Fibroblast of villous mesenchyme (primary cell): ENCODE data around the gene IL13. TPM values are rescaled to one million over a fixed set of nuclear protein-coding genes. Genes with fewer than 3 reads are reported as not detected.
A peak's percentile ranks its signal among the peaks of the same experiment; 100 is the strongest.

Source experiments
- DNase-seq: peaks from one replicate; pipeline ENCODE4 v3.0.0-alpha.2; 2010; ENCODE audit warnings: low read depth
- H3K4me3 ChIP-seq: 2 replicates; pipeline ENCODE4 v1.5.1; 2011; ENCODE audit warnings: low read depth, mild to moderate bottlenecking, low read length
- total RNA-seq: library from RNA; depleted of rRNA; stranded (reverse); fragments of >200 nt; gene quantifications from 2 replicates; pipeline ENCODE4 v1.2.3, GENCODE V29; 2012
- TF ChIP-seq, protein P1 (sequence below): IDR thresholded peaks from 2 replicates; pipeline ENCODE4 v1.5.1; 2012; ENCODE audit warnings: low read depth, mild to moderate bottlenecking, low read length; ENCODE audit not compliant: insufficient read depth

Gene IL13
- total RNA-seq, 1 donor, result not detected

DNA sequence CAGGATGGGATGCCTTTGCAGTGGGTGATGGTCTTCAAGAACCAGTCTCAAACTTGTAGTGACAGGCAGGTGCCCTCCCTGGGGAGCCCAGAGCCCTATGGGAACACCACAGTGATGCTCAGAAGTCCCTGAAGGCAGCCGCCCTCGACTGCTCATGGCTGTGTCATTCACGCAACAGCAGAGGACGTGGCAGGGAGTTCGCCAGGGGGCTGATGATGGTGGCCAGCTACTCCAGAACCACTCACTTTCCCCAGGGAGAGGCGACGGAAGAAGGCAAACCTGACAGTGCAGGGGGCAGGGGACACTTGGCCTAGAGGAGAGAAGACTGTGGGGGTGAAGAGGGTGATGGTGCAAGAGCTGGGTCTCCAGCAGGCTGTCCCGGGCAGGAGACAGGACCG lies 4.0 kb downstream of the IL13 start:
- no peak for DNase-seq
- TF ChIP-seq, protein P1, sequence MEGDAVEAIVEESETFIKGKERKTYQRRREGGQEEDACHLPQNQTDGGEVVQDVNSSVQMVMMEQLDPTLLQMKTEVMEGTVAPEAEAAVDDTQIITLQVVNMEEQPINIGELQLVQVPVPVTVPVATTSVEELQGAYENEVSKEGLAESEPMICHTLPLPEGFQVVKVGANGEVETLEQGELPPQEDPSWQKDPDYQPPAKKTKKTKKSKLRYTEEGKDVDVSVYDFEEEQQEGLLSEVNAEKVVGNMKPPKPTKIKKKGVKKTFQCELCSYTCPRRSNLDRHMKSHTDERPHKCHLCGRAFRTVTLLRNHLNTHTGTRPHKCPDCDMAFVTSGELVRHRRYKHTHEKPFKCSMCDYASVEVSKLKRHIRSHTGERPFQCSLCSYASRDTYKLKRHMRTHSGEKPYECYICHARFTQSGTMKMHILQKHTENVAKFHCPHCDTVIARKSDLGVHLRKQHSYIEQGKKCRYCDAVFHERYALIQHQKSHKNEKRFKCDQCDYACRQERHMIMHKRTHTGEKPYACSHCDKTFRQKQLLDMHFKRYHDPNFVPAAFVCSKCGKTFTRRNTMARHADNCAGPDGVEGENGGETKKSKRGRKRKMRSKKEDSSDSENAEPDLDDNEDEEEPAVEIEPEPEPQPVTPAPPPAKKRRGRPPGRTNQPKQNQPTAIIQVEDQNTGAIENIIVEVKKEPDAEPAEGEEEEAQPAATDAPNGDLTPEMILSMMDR, result no peak
- H3K4me3 ChIP-seq, result no peak overlapping the region

DNA sequence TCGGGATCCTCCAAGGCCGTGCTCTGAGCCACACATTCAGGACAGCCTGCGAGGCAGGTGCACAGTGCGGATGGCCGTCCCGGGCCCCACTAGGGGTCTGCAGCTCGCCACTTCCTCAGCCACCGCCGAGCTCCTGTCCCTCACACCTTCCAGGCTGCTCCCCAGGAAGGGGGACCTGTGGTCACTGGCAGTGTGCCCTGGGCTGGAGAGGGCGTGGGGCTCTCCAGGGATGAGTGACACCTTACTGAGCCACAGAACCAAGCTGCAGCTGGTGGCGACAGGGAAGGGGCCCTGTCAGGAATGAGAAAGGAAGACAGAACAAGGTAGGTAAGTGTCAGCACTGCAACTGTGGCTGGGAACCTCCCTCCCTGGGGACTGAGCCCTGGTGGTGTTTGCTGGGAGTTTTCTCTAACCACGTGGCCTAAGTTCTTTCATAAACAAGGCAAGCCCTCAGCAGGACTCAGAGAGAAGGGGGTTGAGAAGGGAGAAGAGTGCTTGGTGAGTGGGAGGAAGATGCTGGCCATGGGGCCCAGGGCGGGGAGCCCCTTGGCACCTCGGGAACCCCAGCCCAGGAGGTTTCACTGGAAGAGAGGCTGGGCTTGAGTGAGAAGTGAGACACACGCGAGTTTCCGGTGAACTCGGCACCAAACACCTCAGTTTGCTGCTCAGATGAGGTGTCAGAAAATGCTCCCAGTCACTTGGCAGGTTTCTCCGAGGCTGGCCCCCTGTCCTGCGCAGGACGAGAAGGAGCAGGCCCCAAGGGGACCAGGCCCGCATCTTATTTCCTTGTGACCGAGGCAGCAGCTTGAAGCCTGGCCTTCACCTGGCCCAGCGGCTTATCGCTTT lies 5.2 kb downstream of the IL13 start:
- H3K4me3 ChIP-seq, result no peak overlapping the region
- TF ChIP-seq, protein P1, result peak; percentile 12
- DNase-seq, result peak; percentile 31

DNA sequence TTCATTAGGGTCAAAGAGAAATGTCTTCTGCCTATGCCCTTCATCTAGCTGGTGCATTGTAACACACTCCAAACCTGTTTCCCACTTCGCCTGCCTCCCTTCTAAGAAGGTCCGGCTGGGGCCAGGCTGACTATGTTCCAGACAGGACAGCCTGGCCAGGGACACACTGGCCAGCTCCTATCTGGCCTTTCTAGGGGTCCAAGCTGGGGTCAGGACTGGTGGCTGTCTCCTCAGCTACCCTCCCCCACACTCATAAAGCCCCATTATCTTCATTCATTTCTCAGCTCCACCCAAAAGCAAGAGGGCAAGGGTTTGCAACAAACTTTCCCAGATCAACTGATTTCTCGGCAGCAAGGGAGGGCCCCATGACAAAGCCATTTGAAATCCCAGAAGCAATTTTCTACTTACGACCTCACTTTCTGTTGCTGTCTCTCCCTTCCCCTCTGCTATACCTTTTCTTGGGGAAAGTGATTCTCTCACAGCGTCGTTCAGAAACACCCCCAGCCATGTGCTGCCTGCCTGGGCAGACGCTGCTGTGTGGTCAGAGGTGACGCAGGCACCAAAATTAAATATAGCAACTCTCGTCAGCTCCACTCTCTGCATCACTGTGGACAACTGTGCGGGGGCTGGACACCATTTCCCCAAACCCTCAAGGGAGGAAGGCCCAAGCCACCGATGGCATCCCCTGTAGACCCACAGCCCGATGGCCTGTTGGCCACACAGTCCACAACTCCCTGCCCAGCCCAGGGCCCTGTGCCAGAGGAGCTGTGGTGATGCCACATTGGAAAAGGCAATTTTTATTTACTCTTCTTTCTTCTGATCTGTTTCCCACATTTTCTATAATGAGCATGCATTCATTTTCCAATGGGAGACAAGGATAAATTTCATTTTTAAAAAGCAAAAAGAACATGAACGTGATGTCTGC lies 6.1 kb downstream of the IL13 start:
- no peak overlapping the region for H3K4me3 ChIP-seq
- DNase-seq, result peak; percentile 28
- TF ChIP-seq, protein P1, result no peak

DNA sequence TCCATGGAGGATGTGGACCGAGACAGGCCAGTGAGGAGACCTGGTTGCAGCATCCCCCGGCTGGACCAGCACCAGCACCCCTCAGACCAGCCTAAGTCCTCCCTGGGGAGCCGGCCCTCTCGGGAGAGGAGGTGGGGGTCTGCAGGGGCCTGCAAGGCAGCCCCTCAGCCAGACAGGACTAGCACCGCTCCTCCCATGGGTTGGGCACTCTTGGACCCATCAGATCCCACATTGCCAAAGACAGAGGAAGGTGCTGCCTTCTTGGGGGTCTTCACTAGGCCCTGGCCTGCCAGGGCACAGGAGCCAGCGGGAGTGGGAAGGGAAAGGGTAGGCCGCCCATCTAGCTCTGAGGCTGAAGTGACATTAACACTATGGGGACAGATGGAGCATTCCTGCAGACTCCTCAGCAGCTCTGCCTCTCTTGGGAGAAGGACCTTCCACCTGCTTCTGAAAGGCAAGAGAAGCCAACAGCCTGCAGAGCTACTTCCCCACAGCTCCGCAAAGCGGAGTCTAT lies 6.8 kb downstream of the IL13 start:
- DNase-seq, result no peak
- TF ChIP-seq, protein P1, result no peak
- H3K4me3 ChIP-seq, result no peak overlapping the region

DNA sequence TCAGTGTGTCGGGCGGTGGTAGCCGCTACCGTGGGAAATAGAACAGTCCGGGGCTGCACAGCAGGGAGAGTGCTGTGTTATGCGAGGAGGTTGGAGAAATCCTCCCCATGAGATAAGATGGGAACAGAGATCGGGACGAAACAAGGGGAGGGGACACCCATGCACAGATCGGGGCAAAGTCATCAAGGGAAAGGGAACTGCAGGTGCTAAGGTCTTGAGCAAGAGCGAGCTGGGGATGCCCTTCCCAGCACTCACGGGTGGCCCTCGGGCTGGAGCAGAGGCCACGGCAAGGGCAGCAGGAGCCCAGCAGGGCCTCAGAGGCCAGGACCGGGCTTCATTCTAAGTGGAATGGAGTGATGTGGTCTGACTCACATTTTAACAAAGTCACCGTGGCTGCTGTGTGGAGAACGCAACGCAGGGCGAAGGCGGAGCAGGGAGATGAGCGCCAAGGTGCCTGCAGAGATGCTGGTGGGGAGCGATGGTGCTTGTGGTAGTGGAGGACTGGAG lies 7.7 kb downstream of the IL13 start:
- TF ChIP-seq, protein P1, result no peak
- DNase-seq, result no peak

DNA sequence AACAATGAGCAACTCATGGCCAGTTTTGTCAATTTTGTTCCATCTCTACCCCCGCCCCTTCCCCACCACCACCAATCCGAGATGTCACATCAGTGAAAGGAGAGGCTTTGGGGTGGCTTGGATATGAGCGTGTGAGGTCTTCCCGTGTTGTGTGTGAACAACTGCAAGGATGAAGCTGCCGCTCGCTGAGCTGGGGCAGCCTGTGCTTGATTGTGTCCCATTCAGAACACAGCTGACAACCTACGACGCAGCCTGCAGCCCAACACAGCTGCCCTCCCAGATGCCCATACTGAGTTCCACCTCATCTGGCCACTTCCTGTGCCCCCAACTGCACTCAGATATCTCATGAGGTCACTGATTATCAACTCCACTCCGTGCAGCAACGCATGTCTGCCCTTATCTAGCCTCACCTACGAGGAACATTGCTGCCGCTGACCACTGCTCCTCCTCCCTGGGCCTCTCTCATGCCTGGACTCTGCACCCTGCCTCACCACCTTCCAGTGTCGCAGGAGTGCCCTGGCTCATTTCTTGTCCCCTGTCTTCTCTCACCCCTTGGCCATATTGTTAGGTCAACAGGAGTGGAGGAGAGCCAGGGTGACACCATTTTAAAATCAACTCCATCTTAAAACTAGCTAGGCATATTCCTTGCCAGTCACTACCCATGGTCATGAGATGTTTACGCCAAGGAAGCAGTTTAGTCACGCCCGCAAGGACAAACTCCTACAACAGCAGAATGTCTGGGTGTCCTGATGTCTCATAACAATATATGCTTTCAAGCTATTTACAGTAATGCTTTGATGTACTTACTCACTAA lies 8.5 kb downstream of the IL13 start:
- no peak for DNase-seq
- TF ChIP-seq, protein P1, result no peak

More for the DNA sequence above, 7.7 kb downstream of the IL13 start:
- H3K4me3 ChIP-seq, result no peak overlapping the region

More for the DNA sequence above, 8.5 kb downstream of the IL13 start:
- no peak overlapping the region for H3K4me3 ChIP-seq
